OCI-LY1 (cell line): ENCODE measurements around the gene EVC.

Source experiments
- H2AFZ ChIP-seq: fragments of 200-600 bp; sonication (generic), shearing (Covaris generic); 2 replicates; pipeline ENCODE4 v1.6.0; 2014; ENCODE audit warnings: antibody characterized with exemption, mild to moderate bottlenecking, low read length
- H3F3A ChIP-seq: fragments of 200-600 bp; sonication (generic), shearing (Covaris generic); 2 replicates; pipeline ENCODE4 v1.6.0; 2014; ENCODE audit warnings: mild to moderate bottlenecking, antibody characterized with exemption, low read length, moderate library complexity; ENCODE audit not compliant: insufficient read depth
- H3K27ac ChIP-seq: fragments of 200-600 bp; sonication (generic); 2 replicates; pipeline ENCODE4 v1.5.1; 2014; ENCODE audit warnings: low read length, mixed run types, mild to moderate bottlenecking, low read depth; ENCODE audit not compliant: poor library complexity, severe bottlenecking
- H3K27me3 ChIP-seq: fragments of 200-600 bp; sonication (generic); 2 replicates; pipeline ENCODE4 v1.6.0; 2014; ENCODE audit warnings: antibody characterized with exemption, mild to moderate bottlenecking, low read length, moderate library complexity; ENCODE audit not compliant: insufficient read depth
- H3K36me3 ChIP-seq: fragments of 200-600 bp; sonication (generic); 2 replicates; pipeline ENCODE4 v1.6.1; 2014; ENCODE audit warnings: mild to moderate bottlenecking, antibody characterized with exemption, low read length, moderate library complexity, mixed read lengths; ENCODE audit not compliant: insufficient read depth
- H3K4me1 ChIP-seq: fragments of 200-600 bp; sonication (generic); 2 replicates; pipeline ENCODE4 v1.5.1; 2014; ENCODE audit warnings: mild to moderate bottlenecking, low read length, moderate library complexity; ENCODE audit not compliant: insufficient read depth, severe bottlenecking
- H3K4me2 ChIP-seq: fragments of 200-600 bp; sonication (generic), shearing (Covaris generic); 2 replicates; pipeline ENCODE4 v1.6.1; 2014; ENCODE audit warnings: low read length
- H3K4me3 ChIP-seq: fragments of 200-600 bp; sonication (generic); 2 replicates; pipeline ENCODE4 v1.5.1; 2014; ENCODE audit warnings: low read length, low read depth, mild to moderate bottlenecking, mixed read lengths; ENCODE audit not compliant: poor library complexity, severe bottlenecking
- H3K79me2 ChIP-seq: fragments of 200-600 bp; shearing (Covaris generic); 2 replicates; pipeline ENCODE4 v1.6.1; 2016; ENCODE audit warnings: mixed run types, low read length, mixed read lengths; ENCODE audit not compliant: insufficient read depth
- H3K9ac ChIP-seq: fragments of 200-600 bp; sonication (generic), shearing (Covaris generic); 2 replicates; pipeline ENCODE4 v1.6.1; 2014; ENCODE audit warnings: mild to moderate bottlenecking, low read length, mixed read lengths
- H3K9me2 ChIP-seq: fragments of 200-600 bp; sonication (generic), shearing (Covaris generic); 2 replicates; pipeline ENCODE4 v1.6.1; 2014; ENCODE audit warnings: low read depth, mild to moderate bottlenecking, low read length, mixed read lengths
- H3K9me3 ChIP-seq: fragments of 200-600 bp; shearing (Covaris generic); 2 replicates; pipeline ENCODE4 v1.6.1; 2014; ENCODE audit warnings: low read length, mixed read lengths
- H4K20me1 ChIP-seq: fragments of 200-600 bp; sonication (generic), shearing (Covaris generic); 2 replicates; pipeline ENCODE4 v1.6.0; 2016; ENCODE audit warnings: mild to moderate bottlenecking, low read length; ENCODE audit not compliant: insufficient read depth
- CTCF ChIP-seq: fragments of 200-600 bp; sonication (generic), shearing (Covaris generic); IDR thresholded peaks from 2 replicates; pipeline ENCODE4 v1.5.1; 2017; ENCODE audit warnings: mild to moderate bottlenecking, antibody characterized with exemption, low read length, moderate library complexity, mixed read lengths
- EZH2 ChIP-seq: fragments of 200-600 bp; sonication (generic), shearing (Covaris generic); IDR thresholded peaks from 2 replicates; pipeline ENCODE4 v1.8.0; 2017; ENCODE audit warnings: borderline replicate concordance, mixed run types, mild to moderate bottlenecking, antibody characterized with exemption, low read length, moderate library complexity, mixed read lengths

The EVC gene

GRCh38 chr4:5678977-5679376 lies 32.0 kb upstream of the EVC start:
- H3K36me3 ChIP-seq: peaks cover 32% of the 10 kb centered on the region; the same call in 1 of the 2 replicates
- H3K4me2 ChIP-seq: no peak overlapping the region
- H3K4me1 ChIP-seq: peaks cover 16% of the 10 kb centered on the region
- no peak overlapping the region for H3K27ac ChIP-seq
- no peaks in the 10 kb centered on the region for H3F3A ChIP-seq
- TF ChIP-seq CTCF (no peak), EZH2 (no peak)
- no peak overlapping the region for H3K4me3 ChIP-seq
- H3K79me2 ChIP-seq: no peaks in the 10 kb centered on the region
- H3K9me2 ChIP-seq: no peaks in the 10 kb centered on the region
- H3K9me3 ChIP-seq: no peaks in the 10 kb centered on the region
- H3K27me3 ChIP-seq: no peaks in the 10 kb centered on the region
- H3K9ac ChIP-seq: no peak overlapping the region
- no peaks in the 10 kb centered on the region for H4K20me1 ChIP-seq
- no peak overlapping the region for H2AFZ ChIP-seq

GRCh38 chr4:5683566-5683965 lies 27.4 kb upstream of the EVC start:
- no peaks in the 10 kb centered on the region for H3K9me2 ChIP-seq
- H3K4me3 ChIP-seq: no peak overlapping the region
- peaks cover 48% of the 10 kb centered on the region for H3K36me3 ChIP-seq
- no peaks in the 10 kb centered on the region for H3K4me1 ChIP-seq
- no peaks in the 10 kb centered on the region for H3K27me3 ChIP-seq
- H3K4me2 ChIP-seq: no peak overlapping the region
- H3F3A ChIP-seq: no peaks in the 10 kb centered on the region
- H3K79me2 ChIP-seq: no peaks in the 10 kb centered on the region
- no peak overlapping the region for H3K27ac ChIP-seq
- H4K20me1 ChIP-seq: no peaks in the 10 kb centered on the region
- no peaks in the 10 kb centered on the region for H3K9me3 ChIP-seq
- H2AFZ ChIP-seq: no peak overlapping the region
- H3K9ac ChIP-seq: no peak overlapping the region
- no peak for TF ChIP-seq CTCF
- TF ChIP-seq EZH2: no peak

DNA sequence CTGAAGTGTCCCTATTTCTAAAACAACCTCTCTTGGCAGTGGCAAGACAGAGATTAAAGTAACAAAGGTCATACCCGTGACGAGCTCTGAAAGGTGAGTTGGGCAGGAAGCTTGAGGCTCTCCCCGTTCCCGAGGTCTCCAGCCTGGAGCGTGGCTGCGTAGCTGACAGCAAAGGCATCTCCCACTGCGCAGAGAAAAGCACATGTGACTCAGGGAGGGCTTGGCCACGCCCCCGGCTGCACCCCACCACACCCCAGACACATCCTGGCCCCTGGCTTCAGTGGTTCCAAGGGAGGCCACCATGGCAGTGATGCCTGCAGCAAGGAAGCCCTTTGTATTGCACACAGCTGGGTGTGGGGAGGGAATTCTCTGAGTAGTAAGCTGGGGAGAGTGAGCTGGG lies 25.7 kb upstream of the EVC start:
- Histone ChIP-seq H3K36me3 (peaks cover 58% of the 10 kb centered on the region), H3K4me2 (no peak overlapping the region), H2AFZ (no peak overlapping the region), H3K79me2 (no peaks in the 10 kb centered on the region), H3K27ac (no peak overlapping the region), H3K27me3 (no peaks in the 10 kb centered on the region), H3F3A (no peaks in the 10 kb centered on the region), H3K9ac (no peak overlapping the region), H3K9me3 (no peaks in the 10 kb centered on the region), H4K20me1 (no peaks in the 10 kb centered on the region), H3K4me3 (no peak overlapping the region), H3K9me2 (no peaks in the 10 kb centered on the region), H3K4me1 (no peaks in the 10 kb centered on the region)
- TF ChIP-seq EZH2 (no peak), CTCF (no peak)
